GM18520 (cell line): ENCODE measurements around the gene FCGR1A.
"Not testable (repeated sequence)": the region's sequence is repeated elsewhere in the genome, so short reads cannot be mapped to it uniquely, and the experiment has no call there.

ENCODE experiments used
- ATAC-seq: cut with Tn5 transposase; IDR thresholded peaks from one replicate; pipeline ENCODE4 v1.9.1; 2021; ENCODE audit not compliant: unreplicated experiment

The FCGR1A gene

GRCh38 chr1:149775510-149776147 lies 6.9 kb upstream of the FCGR1A start:
- ATAC-seq: not testable (repeated sequence)

GRCh38 chr1:149777084-149777483 lies 5.4 kb upstream of the FCGR1A start:
- ATAC-seq: not testable (repeated sequence)

GRCh38 chr1:149778313-149778712 lies 4.2 kb upstream of the FCGR1A start:
- not testable (repeated sequence) for ATAC-seq

- not testable (repeated sequence) for ATAC-seq
These were observed 995 bp upstream of the FCGR1A start for GRCh38 chr1:149781413-149781984.

DNA sequence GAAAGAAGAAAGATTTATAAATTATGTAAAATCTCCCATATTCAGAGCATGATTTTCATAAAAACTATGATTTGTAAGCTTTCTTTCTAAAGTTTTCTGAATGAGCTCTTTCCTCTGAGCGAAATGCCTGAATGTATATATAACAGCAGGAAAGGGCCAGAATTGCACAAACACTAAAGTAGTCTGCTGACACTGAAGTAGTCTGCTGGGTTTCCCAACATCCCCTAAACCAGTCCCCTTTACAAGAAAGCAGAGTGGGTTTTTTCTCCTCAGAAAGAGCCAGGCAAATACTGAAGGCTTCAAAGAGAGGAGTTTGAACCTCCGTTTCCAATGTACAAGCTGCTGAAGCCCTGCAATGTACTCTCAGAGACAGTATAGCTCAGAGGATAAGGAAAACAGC lies 795 bp downstream of the FCGR1A start:
- not testable (repeated sequence) for ATAC-seq

DNA sequence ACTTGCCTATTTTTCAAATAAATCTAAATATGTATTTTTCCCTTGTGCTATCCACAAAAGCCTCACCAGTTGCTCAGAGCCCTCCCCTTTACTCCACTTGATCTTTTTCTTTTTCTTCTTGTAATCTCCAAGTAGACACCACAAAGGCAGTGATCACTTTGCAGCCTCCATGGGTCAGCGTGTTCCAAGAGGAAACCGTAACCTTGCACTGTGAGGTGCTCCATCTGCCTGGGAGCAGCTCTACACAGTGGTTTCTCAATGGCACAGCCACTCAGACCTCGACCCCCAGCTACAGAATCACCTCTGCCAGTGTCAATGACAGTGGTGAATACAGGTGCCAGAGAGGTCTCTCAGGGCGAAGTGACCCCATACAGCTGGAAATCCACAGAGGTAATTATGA lies 1.4 kb downstream of the FCGR1A start:
- not testable (repeated sequence) for ATAC-seq

DNA sequence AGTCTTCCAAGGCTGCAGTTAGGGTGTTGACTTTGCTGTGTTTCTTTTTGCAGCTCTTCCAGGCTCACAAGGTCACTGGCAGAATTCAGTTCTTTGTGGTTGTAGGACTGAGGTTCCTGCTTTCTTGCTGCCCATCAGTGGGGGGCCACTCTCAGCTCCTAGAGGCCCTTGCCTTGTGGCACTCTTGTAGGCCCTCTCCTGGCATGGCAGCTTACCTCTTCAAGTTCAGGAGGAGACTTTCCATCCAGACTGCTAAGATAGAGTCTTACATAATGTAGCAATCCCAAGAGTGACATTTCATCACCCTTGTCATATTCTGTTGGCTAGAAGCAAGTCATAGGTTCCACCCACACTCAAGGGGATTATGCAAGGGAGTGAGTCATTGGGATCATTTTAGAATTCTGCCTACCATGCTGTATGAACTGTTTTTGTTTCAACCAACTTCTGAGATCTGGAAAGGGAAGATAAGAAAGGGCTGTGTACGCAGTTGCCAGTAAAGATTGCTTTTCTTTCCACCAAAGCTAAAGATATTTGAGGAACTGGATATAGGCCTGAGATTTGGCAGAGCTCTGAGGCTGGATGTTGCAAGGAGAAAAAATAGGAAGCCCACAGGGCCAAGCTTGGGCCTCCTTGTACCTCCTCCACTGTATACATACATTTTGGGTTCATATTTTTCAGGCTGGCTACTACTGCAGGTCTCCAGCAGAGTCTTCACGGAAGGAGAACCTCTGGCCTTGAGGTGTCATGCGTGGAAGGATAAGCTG lies 5.4 kb downstream of the FCGR1A start:
- not testable (repeated sequence) for ATAC-seq

GRCh38 chr1:149792502-149792901 lies 10.0 kb downstream of the FCGR1A start:
- peak; percentile 33 for ATAC-seq

GRCh38 chr1:149792912-149793515 lies 10.5 kb downstream of the FCGR1A start:
- ATAC-seq: peak; percentile 53

GRCh38 chr1:149793885-149794284 lies 11.4 kb downstream of the FCGR1A start:
- ATAC-seq: not testable (repeated sequence)

GRCh38 chr1:149801628-149802027 lies 19.1 kb downstream of the FCGR1A start:
- not testable (repeated sequence) for ATAC-seq

- not testable (repeated sequence) for ATAC-seq
These were observed 22.1 kb downstream of the FCGR1A start for GRCh38 chr1:149804417-149805080.

GRCh38 chr1:149810697-149811405 lies 28.4 kb downstream of the FCGR1A start:
- not testable (repeated sequence) for ATAC-seq

DNA sequence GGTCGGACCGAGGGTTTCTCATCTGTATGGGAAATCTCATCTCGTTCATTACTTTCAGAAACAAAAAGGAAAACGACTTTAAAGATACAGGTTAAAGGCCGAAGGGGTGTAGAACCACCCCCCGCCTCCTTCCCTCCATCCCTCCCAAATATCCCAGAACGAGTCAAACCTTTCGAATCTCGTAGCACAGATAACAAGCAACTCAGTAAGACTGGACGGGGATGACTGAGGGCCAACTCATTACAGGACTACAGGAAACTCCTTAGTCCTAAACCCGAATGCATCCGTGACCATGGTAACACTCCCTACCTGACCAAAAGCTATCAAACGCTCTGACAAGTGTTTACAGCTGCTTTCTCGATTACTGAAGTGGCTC lies 29.0 kb downstream of the FCGR1A start:
- not testable (repeated sequence) for ATAC-seq

- ATAC-seq: peak; percentile 80
These were observed 29.7 kb downstream of the FCGR1A start for GRCh38 chr1:149811890-149812829.

- ATAC-seq: peak; percentile 33
These were observed 30.7 kb downstream of the FCGR1A start for GRCh38 chr1:149812893-149813801.

GRCh38 chr1:149820387-149820786 lies 37.9 kb downstream of the FCGR1A start:
- not testable (repeated sequence) for ATAC-seq

DNA sequence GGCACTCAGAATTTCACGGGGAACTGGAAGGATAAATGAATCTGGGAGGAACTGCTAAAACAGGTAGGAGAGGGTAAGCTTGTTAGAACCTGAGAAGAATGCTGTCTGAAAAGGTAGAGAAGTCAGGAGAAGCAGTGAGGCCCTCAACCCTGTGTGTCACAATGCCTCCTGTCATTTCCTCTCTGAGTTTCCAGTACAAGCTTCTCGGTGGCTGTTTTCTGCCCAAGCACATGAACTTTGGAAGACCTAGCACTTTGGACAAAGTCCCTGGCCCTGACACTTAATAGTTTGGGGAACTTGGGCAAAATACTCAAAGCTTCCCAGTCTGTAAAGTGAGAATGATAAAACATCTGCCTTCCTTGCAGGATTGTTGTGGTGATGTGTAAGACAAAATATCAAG lies 44.1 kb downstream of the FCGR1A start:
- not testable (repeated sequence) for ATAC-seq
